ENCODE measurements around the gene TRIM14. TPM values are rescaled to one million over a fixed set of nuclear protein-coding genes. Genes with fewer than 3 reads are reported as not detected.

Gene TRIM14
- total RNA-seq, 1 experiment from 2014 or later, result 11.9 TPM

GRCh38 chr9:98094851-98095250 lies 24.2 kb downstream of the TRIM14 start (continued):
- TF ChIP-seq E2F5 (CRISPR knock-in tag; IDR thresholded peaks at IDR 0.05), result no peak
- TF ChIP-seq ATF2 (CRISPR knock-in tag; IDR thresholded peaks at IDR 0.05; ENCODE audit: borderline replicate concordance, low read depth), result no peak
- no peak for TF ChIP-seq FOXK1 (CRISPR knock-in tag; IDR thresholded peaks at IDR 0.05)
- TF ChIP-seq E2F1 (CRISPR knock-in tag; IDR thresholded peaks at IDR 0.05), result no peak

GRCh38 chr9:98094316-98094715 lies 24.7 kb downstream of the TRIM14 start:
- POLR2A ChIA-PET, result no interaction called here
- Mint-ChIP-seq H3K9me3 (no peaks in the 10 kb centered on the region), H3K4me1 (peaks cover 35% of the 10 kb centered on the region), H3K4me3 (no peak overlapping the region), H3K36me3 (peaks cover 8% of the 10 kb centered on the region; the same call in 1 of the 2 replicates), H3K27me3 (ENCODE audit: low read depth) (peaks cover 3% of the 10 kb centered on the region), H3K27ac (no peak overlapping the region)
- ATAC-seq (no peak), DNase-seq (ENCODE audit: low spot score) (no peak)
- CTCF ChIA-PET, result no interaction called here
- TF ChIP-seq FOXP1 (CRISPR knock-in tag; IDR thresholded peaks at IDR 0.05; ENCODE audit: borderline replicate concordance) (no peak), ZBTB21 (CRISPR knock-in tag; IDR thresholded peaks at IDR 0.05; ENCODE audit: borderline replicate concordance) (no peak), TEAD1 (CRISPR knock-in tag; IDR thresholded peaks at IDR 0.05) (no peak), ZNF425 (CRISPR knock-in tag; conservative IDR thresholded peaks at IDR 0.05) (no peak), NFE2L1 (CRISPR knock-in tag; IDR thresholded peaks at IDR 0.05) (no peak), GABPB1 (CRISPR knock-in tag; IDR thresholded peaks at IDR 0.05) (no peak), NR3C1 (CRISPR knock-in tag; conservative IDR thresholded peaks at IDR 0.05; ENCODE audit: low read depth) (no peak), ATF2 (CRISPR knock-in tag; IDR thresholded peaks at IDR 0.05; ENCODE audit: borderline replicate concordance, low read depth) (no peak), ZNF121 (CRISPR knock-in tag; IDR thresholded peaks at IDR 0.05) (no peak), ZMAT4 (CRISPR knock-in tag; IDR thresholded peaks at IDR 0.05) (no peak), CREB1 (CRISPR knock-in tag; IDR thresholded peaks at IDR 0.05) (no peak), PRRX2 (CRISPR knock-in tag; IDR thresholded peaks at IDR 0.05) (no peak), HMGA2 (CRISPR knock-in tag; IDR thresholded peaks at IDR 0.05) (no peak), ATF3 (CRISPR knock-in tag; conservative IDR thresholded peaks at IDR 0.05) (no peak), CTCF (IDR thresholded peaks at IDR 0.05) (no peak), HMGXB4 (CRISPR knock-in tag; IDR thresholded peaks at IDR 0.05) (no peak), OVOL2 (CRISPR knock-in tag; IDR thresholded peaks at IDR 0.05; ENCODE audit: borderline replicate concordance) (no peak), ELF4 (CRISPR knock-in tag; IDR thresholded peaks at IDR 0.05; ENCODE audit: low read depth) (no peak), CREM (CRISPR knock-in tag; IDR thresholded peaks at IDR 0.05) (no peak), TP53 (CRISPR knock-in tag; IDR thresholded peaks at IDR 0.05) (no peak)

Measured in WTC11 (cell line).